T47D (cell line): ENCODE results near the gene DSCAML1.

ENCODE experiments used
- DNase-seq, 2 experiments: peaks; one replicate each; pipeline versions ENCODE4 v3.0.0 to v3.0.0-alpha.2; 2011 to 2012; ENCODE audit warnings: low read depth in 1 of 2, low spot score in 1 of 2
- JUND ChIP-seq: IDR thresholded peaks from 2 replicates; pipeline ENCODE4 v1.6.1; 2012; ENCODE audit warnings: low read depth
- in situ Hi-C: cut with HindIII; loops from 2 replicates; pipeline ENCODE4 v1.10.0; 2016; ENCODE audit warnings: low sequenced_read_pairs, low pct_unique_long_range_greater_than_20kb

The DSCAML1 gene

GRCh38 chr11:117690484-117691217 lies 106.4 kb downstream of the DSCAML1 start:
- DNase-seq: no peak
- in situ Hi-C loops: no loop called here
- no peak for TF ChIP-seq JUND

- TF ChIP-seq JUND: no peak
- in situ Hi-C loops: no loop called here
- no peak for DNase-seq
Observed at GRCh38 chr11:117688255-117688797, 108.7 kb downstream of the DSCAML1 start.

- no peak for TF ChIP-seq JUND
- in situ Hi-C loops: no loop called here
- no peak for DNase-seq
Observed at GRCh38 chr11:117687776-117688175, 109.2 kb downstream of the DSCAML1 start.

GRCh38 chr11:117686711-117687110 lies 110.3 kb downstream of the DSCAML1 start:
- in situ Hi-C loops: no loop called here
- no peak for TF ChIP-seq JUND
- no peak for DNase-seq

GRCh38 chr11:117685566-117685965 lies 111.5 kb downstream of the DSCAML1 start:
- in situ Hi-C loops: no loop called here
- DNase-seq: no peak
- no peak for TF ChIP-seq JUND

- in situ Hi-C loops: no loop called here
- no peak for DNase-seq
- no peak for TF ChIP-seq JUND
Observed at GRCh38 chr11:117684731-117685130, 112.3 kb downstream of the DSCAML1 start.

GRCh38 chr11:117684111-117684510 lies 112.9 kb downstream of the DSCAML1 start:
- no peak for DNase-seq
- no peak for TF ChIP-seq JUND
- in situ Hi-C loops: no loop called here

- no peak for TF ChIP-seq JUND
- in situ Hi-C loops: no loop called here
- DNase-seq: no peak
Observed at GRCh38 chr11:117681438-117681837, 115.6 kb downstream of the DSCAML1 start.

- in situ Hi-C loops: no loop called here
- DNase-seq: no peak
Observed at GRCh38 chr11:117679461-117679860, 117.6 kb downstream of the DSCAML1 start.

GRCh38 chr11:117678658-117679406 lies 118.2 kb downstream of the DSCAML1 start:
- in situ Hi-C loops: no loop called here
- no peak for TF ChIP-seq JUND
- DNase-seq: no peak

More at GRCh38 chr11:117679461-117679860, 117.6 kb downstream of the DSCAML1 start:
- TF ChIP-seq JUND: no peak

- in situ Hi-C loops: no loop called here
- DNase-seq: no peak
- TF ChIP-seq JUND: no peak
Observed at GRCh38 chr11:117677729-117678310, 119.2 kb downstream of the DSCAML1 start.

GRCh38 chr11:117676501-117676900 lies 120.5 kb downstream of the DSCAML1 start:
- DNase-seq: no peak
- in situ Hi-C loops: no loop called here
- TF ChIP-seq JUND: no peak

GRCh38 chr11:117673602-117674001 lies 123.4 kb downstream of the DSCAML1 start:
- in situ Hi-C loops: no loop called here
- TF ChIP-seq JUND: no peak
- DNase-seq: no peak
